ENCODE data around the gene TRMT2A.
A peak's percentile ranks its signal among the peaks of the same experiment; 100 is the strongest.
"Not testable (repeated sequence)": the region's sequence is repeated elsewhere in the genome, so short reads cannot be mapped to it uniquely, and the experiment has no call there.

Gene TRMT2A, protein sequence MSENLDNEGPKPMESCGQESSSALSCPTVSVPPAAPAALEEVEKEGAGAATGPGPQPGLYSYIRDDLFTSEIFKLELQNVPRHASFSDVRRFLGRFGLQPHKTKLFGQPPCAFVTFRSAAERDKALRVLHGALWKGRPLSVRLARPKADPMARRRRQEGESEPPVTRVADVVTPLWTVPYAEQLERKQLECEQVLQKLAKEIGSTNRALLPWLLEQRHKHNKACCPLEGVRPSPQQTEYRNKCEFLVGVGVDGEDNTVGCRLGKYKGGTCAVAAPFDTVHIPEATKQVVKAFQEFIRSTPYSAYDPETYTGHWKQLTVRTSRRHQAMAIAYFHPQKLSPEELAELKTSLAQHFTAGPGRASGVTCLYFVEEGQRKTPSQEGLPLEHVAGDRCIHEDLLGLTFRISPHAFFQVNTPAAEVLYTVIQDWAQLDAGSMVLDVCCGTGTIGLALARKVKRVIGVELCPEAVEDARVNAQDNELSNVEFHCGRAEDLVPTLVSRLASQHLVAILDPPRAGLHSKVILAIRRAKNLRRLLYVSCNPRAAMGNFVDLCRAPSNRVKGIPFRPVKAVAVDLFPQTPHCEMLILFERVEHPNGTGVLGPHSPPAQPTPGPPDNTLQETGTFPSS

DNA sequence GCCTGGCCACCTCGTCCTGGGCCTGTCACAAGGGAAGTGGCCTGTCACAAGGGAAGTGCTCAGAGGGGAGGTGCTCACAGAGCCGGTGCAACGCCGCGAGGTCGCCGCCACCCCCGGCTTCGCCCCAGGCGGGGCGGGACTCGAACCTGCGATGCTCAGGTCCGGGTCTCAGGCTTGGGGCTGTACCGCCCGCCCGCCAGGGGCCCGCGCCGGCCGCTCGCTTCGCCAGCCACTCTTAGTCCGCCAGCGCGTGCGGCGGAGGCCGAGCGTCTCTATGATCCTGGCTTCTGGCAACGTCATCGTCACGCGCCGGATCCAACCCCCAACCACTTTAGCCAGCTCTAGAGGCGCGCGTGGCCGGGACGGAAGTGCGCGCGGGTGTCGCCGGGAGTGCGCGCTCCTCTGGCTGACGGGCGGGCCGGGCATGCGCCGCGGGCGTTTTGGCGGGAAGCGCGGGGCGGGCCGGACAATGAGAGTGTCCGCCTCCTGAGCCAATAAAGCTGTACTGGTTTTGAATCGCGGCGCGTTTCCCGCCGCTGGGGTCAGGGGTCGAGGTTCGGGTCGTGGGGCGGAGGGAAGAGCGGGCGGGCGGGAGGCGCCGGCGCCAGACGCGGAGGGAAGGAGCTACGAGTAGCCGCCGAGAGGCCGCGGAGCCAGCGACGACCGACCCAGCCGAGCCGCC lies at the start of gene TRMT2A:
Gene TRMT2A (minus strand): TSS at position 276 of the 682 bp plus-strand sequence. CDS start 320 bp downstream, outside the sequence.
- DNase-seq, result peak; percentile 80

DNA sequence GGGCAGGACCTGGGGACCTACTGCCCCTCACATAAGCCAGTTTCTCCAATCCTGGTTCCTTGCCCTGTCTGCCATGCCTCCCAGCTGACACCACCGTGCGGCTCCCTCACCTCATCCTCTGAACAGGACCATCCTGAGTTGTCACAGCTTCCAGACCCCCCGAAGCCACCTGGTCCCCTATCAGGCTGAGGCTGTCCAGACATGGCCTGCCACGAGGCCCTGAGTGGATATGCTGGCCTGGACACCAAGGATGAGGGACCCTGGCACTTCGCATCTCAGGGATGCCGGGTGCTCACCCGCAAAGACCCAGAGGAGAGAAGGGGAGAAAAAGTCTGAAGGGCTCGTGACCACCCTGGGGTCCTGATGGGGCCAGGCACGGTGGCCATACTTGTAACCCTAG lies 49.7 kb upstream of the TRMT2A start:
- no peak for DNase-seq

DNA sequence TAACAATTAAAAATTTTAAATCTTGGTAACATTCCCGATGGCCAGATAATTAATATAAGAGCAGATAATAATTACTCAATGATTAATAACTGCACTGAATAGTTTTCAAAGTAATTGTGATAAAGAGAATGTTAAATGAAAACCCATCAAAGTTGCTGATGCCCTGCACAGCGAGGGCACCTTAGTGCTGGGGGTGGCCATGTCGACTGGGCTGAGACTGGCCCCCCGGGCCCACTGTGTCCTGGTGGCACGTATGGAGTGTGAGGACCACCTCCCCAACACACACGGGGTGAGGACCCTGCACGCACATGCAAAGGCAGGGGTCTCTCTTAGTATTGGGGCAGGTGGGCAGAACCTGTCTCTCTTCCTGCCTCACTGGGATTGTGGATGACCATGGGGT lies 48.9 kb upstream of the TRMT2A start:
- no peak for DNase-seq

DNA sequence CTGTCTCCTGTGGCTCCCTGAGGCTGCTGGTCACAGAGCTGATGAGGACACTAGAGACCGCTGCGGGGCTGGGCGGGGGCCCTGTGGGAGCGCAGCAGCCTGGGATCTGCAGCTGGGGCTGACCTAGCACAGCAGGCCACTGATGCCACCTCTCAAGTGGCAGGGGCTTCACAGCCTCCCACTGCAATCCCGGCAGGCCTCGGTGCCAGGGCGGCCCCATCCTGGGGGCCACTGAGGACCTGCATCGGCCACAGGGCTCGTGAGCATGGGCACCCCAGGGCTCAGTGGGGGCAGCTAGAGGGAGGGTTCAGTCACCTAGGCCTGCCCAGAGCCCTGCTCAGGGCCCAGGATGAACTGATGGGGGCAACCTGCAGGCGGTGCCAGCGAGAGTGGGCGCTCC lies 48.4 kb upstream of the TRMT2A start:
- no peak for DNase-seq

DNA sequence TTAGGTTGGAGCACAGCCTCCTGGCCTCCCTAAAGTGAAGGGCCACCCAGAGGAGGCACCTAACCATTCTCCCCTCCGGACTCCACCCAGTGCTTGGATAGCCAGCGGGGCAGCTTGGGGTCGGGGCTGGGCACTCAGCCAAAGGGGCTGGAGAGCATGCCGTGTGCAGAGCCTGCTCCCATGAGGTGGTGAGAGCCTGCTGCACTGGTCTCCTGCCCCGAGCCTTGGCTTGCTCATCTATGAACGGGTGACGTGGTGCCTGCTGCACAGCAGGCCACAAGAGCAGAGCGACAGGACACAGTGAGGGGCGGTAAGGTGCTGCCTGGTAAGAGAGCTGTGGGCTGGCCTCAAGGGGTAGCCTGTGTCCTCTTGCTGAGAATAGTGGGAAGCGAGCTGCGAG lies 47.8 kb upstream of the TRMT2A start:
- DNase-seq, result no peak

DNA sequence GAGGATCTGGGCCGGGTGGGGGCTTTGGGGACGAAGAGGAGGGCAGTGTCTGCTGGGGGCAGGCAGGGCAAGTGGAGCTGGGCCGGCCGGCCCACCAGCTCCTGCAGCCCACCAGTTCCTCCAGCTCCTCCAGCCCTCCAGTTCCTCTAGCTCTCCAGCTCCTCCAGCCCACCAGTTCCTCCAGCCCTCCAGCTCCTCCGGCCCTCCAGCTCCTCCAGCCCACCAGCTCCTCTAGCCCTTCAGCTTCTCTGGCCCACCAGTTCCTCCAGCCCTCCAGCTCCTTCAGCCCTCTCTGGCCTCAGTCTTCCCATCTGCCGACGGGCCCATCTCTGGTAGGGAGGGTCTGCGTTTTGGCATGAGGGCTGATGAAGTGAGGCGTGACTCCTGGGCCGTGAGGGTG lies 43.0 kb upstream of the TRMT2A start:
- no peak for DNase-seq

DNA sequence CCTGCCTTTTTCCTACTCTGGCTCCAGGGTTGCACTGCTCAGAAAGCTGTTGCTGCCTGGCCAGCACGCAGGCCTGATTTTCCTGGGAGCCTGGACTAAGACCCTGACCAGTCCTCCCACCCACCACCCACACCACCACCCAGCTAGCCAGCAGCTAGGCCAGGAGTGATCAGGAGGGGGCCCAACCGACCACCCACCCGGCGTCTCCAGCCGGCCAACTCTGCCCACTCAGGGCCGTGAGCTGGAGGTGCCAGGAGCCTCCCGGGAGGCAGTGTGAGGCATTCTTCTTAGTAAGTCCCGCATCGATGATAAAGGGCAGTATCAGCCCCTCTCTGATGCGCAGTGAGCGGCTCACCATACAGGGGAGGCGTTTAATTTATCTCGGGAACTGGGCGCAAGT lies 42.5 kb upstream of the TRMT2A start:
- not testable (repeated sequence) for DNase-seq

DNA sequence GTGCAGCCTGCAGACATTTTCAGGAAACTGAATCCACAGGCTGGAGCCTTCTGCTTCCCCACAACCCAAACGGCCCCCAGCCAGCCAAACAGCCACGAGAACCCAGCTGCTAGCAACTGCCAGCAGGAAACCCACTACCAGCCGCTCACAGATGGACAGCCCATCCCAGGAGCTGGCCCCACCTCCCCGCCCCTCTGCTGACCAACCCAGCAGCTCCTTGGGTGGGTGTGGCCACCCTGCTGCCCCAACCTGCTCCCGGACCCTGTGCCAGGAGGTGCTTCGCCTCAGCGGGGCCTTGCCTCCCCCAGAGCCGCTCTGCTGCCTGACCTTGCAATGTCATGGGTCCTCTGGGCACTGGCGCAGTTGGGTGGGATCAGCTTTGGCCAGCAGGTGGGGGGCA lies 42.0 kb upstream of the TRMT2A start:
- DNase-seq, result no peak

DNA sequence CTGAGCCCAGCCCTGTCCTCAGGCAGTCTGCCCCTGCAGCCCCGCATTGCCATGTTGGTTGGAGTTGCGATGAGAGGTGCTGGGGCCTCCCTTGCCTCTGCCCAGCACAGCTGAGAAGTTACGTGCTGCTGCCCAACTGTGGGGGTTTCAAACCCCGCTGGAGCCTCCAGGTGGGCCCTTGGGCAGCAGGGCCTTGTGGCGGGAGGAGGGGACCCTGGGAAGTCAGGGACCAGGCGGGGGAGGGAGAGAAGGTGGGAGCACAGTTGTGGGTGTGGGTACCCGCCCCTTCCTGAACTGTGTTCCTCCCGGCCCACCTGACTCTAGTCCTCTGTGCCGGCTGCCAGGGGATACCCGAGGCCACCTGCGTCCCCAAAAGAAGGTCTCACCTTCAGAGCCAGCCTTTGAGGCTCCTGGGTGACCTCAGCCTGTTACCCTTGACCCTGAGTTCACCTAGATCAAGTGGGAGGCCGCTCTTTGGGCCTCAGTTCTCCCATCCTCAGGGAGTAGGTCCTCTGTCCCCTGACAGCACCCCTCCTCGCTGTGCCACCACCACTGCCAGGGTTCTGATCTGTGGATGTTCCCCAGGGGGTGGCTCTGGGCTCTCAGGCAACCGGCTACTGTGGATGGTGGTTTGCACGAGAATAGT lies 41.5 kb upstream of the TRMT2A start:
- no peak for DNase-seq

DNA sequence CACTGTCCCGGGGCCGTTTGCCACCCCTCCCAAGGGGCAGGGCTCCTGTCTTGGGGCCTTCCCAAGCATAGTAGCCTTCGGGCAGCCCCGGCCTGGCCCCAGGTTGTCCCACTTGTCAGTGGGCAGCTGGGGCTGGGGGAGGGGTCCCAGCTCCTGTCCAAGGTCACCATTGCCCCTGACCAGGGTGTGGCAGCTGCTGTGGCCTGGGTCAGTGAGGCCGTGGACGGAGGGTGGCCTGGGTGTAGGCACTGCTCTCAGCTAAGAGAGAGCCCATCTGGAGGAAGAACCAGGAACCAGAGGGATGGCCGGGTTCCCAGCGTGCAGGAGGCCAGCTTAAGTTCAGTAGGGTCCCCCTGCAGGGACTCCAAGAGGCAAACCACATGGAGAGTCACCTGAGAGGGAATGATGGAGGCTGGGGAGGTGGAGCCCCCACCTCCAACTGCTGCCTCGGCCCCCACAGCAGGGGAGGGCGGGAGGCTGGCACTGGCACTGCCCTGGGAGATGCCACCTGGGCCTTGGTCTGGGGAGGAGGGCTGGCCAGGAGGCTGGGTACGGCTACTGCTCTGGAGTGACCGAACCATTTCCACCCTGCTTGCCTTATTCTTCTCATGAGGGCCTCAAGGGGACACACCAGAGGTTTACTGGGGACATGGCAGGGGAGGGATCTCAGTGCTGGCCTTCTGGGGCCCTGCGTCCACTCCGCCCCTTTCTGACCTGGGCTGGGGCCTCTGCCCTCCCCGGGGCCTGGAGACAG lies 40.6 kb upstream of the TRMT2A start:
- no peak for DNase-seq

DNA sequence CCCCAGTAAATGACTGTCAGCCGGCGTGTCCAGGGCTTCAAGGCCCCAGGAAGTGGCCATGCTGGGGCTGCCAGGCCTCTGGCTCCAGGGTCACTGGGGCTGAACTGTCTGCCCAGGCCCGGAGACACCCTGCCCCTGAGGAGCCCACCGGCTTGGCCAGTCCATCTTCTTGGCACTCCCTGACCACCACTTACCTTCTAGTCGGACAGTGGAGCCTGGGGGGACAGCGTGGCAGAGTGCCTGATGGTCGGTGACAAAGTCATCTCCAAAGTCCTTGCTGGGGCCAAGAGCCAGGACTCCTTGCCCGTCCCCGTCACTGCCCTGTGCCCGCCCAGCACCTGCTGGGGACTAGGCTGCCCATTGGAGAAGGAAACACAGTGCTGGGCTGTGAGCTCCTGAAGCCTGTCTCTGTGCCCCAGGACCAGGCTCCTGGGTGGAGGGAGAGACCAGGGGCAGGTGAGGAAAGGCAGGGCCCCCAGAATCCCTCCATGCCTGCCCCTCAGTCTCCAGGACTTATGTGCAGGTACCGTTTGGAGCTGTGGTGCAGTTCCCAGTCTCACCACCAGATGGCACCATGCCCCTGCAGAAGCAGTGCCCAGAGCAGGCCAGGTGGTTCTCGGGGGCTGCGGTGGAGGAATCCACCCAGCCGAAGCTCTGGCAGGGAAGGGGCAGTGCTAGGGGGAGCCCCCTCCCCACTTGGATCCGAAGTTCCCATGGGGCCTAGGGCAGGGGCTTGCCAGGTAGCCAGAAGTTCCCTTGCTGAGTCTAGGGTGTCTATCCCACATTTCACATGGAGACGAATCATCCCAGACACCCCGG lies 39.8 kb upstream of the TRMT2A start:
- peak; percentile 29 for DNase-seq

DNA sequence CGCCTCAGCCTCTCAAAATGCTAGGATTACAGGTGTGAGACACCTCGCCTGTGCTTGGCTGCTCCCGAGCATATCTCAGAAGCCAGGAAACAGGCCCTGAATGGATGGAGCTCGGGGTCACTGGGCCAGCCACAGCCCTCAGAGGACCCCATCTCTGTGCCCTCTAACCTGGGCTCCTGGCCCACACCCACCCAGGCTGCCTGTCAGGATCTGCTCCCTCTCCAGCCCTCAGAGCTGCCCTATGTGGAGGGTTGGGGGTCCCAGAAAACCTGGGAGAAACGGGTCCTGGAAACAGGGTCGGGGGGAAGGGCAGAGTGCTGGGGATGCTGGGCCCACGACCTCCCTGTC lies 39.0 kb upstream of the TRMT2A start:
- no peak for DNase-seq

DNA sequence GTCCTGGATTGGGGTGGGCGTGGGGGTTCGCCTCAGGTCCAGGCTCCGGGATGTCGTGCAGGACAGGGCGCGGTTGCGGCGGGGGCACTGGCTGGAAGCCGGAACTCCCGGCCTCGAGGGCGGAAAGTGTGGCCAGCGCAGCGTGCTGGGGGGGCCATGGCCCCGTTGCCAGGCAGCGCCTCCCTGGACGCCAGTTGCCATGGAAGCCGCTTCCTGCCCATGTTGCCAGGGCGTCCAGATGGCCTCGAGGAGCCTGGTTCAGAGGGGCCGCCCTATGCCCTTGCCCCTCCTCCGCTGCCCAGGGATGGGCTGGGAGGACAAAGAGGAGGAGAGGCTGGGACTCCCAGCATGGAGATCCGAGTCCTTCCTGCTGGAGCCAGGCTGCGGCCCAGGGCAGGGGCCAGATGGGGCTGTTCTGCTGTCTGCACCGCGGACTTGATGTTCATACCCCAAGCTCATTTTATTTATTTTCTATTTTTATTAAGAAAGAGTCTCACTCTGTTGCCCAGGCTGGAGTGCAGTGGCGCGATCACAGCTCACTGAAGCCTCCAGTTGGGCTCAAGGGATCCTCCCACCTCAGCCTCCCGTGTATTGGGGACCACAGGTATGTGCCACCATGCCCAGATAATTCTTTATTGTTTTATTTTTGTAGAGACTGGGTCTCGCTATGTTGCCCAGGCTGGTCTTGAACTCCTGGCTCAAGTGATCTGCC lies 38.5 kb upstream of the TRMT2A start:
- no peak for DNase-seq

DNA sequence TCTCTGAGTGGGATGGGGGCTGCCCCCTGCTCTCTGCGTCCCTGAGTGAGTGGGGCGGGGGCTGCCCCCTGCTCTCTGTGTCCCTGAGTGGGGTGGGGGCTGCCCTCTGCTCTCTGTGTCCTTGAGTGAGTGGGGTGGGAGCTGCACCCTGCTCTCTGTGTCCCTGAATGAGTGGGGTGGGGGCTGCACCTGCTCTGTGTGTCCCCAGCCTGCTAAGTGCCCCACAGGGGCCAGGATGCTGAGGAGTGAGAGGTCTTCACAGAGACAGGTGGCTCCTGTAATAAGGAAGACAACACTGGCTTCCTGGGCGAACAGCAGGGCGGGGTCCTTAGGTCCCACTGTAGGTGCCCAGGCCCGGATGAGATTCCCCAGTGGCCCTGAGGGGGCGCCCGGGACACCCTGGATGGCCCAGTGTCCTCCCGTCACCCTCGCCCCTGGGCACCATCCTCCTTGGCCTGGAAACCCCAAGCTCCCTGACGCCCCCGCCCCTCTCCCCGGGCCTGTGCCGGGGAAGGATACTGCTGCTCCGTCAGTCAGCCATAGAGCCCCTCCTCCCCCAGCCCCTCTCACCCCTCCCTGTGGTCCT lies 37.7 kb upstream of the TRMT2A start:
- no peak for DNase-seq

DNA sequence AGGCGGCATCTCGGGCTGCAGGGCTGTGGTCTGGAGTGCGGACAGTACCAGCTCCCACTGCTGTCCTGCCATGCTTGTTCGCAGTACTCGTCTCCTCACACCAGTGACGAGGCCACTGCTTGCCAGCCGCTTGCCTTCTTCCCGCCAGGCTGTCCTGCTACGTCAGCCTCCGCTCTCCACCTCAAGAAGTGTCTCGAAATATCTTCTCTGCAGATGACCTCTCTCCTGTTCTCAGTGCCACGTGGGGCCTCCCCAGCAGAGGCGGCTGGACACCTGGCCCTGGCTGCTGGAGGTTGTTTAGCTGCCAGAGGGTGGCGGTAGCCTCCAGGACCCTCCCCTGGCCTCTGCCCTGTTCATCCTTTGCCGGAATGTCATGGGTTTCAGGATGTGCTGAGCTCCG lies 36.9 kb upstream of the TRMT2A start:
- no peak for DNase-seq

DNA sequence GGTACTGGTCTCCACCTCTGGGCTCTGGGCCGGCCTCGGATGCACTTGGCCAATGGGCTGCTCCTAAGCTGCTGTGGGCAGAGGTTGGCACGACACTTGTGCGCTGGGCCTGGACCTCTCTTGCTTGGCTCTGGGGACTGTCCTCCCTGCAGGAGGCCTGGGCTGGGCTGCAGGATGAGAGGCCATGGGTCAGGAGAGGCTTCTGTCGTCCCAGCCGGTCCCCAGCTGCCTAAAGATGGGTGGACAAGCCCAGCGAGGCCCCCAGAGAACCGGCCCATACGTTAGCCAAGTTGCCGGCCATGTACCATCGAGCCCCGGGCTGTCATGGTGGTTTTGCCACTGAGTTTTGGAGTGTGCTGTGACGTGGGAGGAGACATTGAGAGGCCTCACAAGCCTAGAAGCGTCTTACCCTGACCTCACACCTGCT lies 35.5 kb upstream of the TRMT2A start:
- DNase-seq, result no peak

DNA sequence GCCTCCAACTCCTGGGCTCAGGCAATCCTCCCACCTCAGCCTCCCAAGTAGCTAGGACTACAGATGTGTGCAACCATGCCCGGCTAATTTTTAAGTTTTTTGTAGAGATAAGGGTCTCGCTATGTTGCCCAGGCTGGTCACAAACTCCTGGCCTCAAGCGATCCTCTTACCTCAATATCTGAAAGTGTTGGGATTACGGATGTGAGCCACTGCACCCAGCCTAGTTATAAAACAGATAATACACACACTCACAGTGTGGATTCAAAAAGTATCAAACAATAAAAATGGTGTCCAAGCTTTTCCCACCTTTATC lies 34.2 kb upstream of the TRMT2A start:
- no peak for DNase-seq

DNA sequence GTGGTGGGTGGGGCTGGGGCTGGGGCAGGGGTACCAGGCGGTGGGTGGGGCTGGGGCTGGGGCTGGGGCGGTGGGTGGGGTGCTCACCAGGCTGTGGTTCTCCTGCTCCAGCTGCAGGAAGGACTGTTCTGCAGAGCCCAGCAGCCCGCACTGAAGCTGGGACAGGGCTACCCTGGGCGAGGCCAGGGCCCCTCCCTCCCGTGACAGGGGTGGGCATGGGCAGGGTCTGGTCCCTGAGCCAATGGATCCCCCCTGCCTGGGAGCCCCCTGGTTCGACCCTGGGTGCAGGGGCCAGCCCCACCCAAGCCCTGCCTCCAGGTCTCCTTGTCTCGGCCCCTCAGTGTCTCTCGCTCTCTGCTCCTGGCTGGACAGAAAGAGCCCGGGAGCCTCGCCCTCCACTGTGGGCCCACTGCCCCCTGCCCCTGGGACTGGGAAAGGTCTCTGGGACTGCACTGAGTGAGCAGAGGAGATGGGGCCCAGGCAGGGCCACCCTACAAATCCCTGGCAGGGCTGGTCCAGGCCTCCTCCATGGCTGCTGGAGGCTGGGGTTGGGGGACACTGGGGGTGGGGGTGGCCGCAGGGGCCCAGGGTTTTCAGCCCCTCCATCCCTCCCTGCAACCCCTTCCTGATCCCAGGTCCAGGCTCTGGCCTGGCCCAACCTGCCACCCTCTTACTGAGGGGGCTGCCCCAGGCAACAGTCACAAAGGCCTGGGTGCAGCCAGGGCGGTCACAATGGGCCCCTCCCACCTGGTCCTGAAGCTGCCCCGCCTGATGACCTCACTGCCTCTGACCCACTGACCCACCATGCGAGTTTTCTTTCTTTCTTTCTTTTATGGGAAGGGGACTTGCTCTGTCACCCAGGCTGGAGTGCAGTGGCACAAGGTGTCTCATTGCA lies 33.6 kb upstream of the TRMT2A start, which contains the start of gene CCDC188:
Gene CCDC188 (minus strand): TSS at position 675 of the 895 bp plus-strand sequence. CDS start 69 bp downstream, at position 606.
- DNase-seq, result no peak
